Common myeloid progenitor, CD34-positive (primary cell): Measurements from ENCODE around the gene APOA1.

Experiments used
- CTCF ChIA-PET: fragments of 350-600 bp; sonication (Branson Sonifier 250); formaldehyde crosslinking; loops from one replicate; lab custom pipeline; 2021; ENCODE audit warnings: antibody characterized with exemption; lab: Charles Lee
- POLR2A ChIA-PET: fragments of 350-600 bp; sonication (Branson Sonifier 250); formaldehyde crosslinking; loops from one replicate; lab custom pipeline; 2021; ENCODE audit warnings: antibody characterized with exemption; lab: Charles Lee
- DNase-seq, 3 donors: peaks; one replicate each; pipeline versions ENCODE4 v3.0.0 to v3.0.0-alpha.2; 2013
- H3K27ac ChIP-seq, 2 experiments: 1 replicate in 1 of 2; 2 replicates in 1 of 2; pipeline ENCODE4 v1.7.0; 2013; ENCODE audit warnings: inconsistent platforms in 2 of 2, low read length in 2 of 2, mild to moderate bottlenecking in 2 of 2, low read depth in 1 of 2, moderate library complexity in 1 of 2; ENCODE audit not compliant: severe bottlenecking in 2 of 2, insufficient read depth in 1 of 2, poor library complexity in 1 of 2
- H3K27me3 ChIP-seq, 5 experiments: replicated peaks in 2 of 5; 1 replicate in 3 of 5; 2 replicates in 2 of 5; pipeline versions ENCODE4 v1.6.1 to v1.7.0; 2013; ENCODE audit warnings: low read length in 4 of 5, mild to moderate bottlenecking in 2 of 5, moderate library complexity in 2 of 5, inconsistent platforms in 1 of 5; ENCODE audit not compliant: insufficient read depth in 5 of 5, control insufficient read depth in 4 of 5
- H3K36me3 ChIP-seq, 4 experiments: 1 replicate in 2 of 4; 2 replicates in 2 of 4; pipeline versions ENCODE4 v1.6.1 to v1.7.0; 2013; ENCODE audit warnings: low read length in 3 of 4, control low read depth in 1 of 4, mild to moderate bottlenecking in 1 of 4; ENCODE audit not compliant: control insufficient read depth in 4 of 4, insufficient read depth in 4 of 4
- H3K4me1 ChIP-seq, 4 experiments: 1 replicate in 3 of 4; 2 replicates in 1 of 4; pipeline versions ENCODE4 v1.6.1 to v1.7.1; 2013; ENCODE audit warnings: low read length in 3 of 4, mild to moderate bottlenecking in 3 of 4, control low read depth in 1 of 4, inconsistent platforms in 1 of 4, moderate library complexity in 1 of 4; ENCODE audit not compliant: control insufficient read depth in 4 of 4, insufficient read depth in 4 of 4; ENCODE audit errors: control extremely low read depth in 1 of 4
- H3K4me3 ChIP-seq, 7 experiments: 1 replicate in 4 of 7; 2 replicates in 3 of 7; pipeline versions ENCODE4 v1.5.1 to v1.7.0; 2013; ENCODE audit warnings: mild to moderate bottlenecking in 7 of 7, low read length in 6 of 7, moderate library complexity in 6 of 7, inconsistent platforms in 2 of 7, low read depth in 2 of 7, control low read depth in 1 of 7; ENCODE audit not compliant: insufficient read depth in 4 of 7, control insufficient read depth in 1 of 7; ENCODE audit errors: extremely low read depth in 1 of 7
- H3K9me3 ChIP-seq, 5 experiments: 1 replicate in 4 of 5; 2 replicates in 1 of 5; pipeline versions ENCODE4 v1.6.1 to v1.7.1; 2013; ENCODE audit warnings: low read length in 4 of 5, mild to moderate bottlenecking in 2 of 5, inconsistent platforms in 1 of 5, low read depth in 1 of 5, moderate library complexity in 1 of 5; ENCODE audit not compliant: control insufficient read depth in 4 of 5, insufficient read depth in 2 of 5; ENCODE audit errors: control extremely low read depth in 1 of 5
- WGBS: methylation state at CpG from one replicate; pipeline ENCODE4 v1.1.5; 2013; ENCODE audit not compliant: insufficient coverage; 5-methylcytosine and 5-hydroxymethylcytosine counted together

The APOA1 gene

GRCh38 chr11:116822575-116822974, 14.8 kb downstream of the APOA1 start:
- CTCF ChIA-PET, result interaction anchor here (0.8 to 1.9 kb wide), 5 partner anchors 10 to 403 kb away, joined by 3 to 6 read pairs (median 4); no protein-coding TSS in a partner anchor
- POLR2A ChIA-PET, result no interaction called here
- H3K36me3 ChIP-seq, result no peaks in the 10 kb centered on the region

GRCh38 chr11:116821050-116821918, 16.1 kb downstream of the APOA1 start:
- Histone ChIP-seq H3K27ac (no peak overlapping the region), H3K9me3 (no peaks in the 10 kb centered on the region), H3K27me3 (no peaks in the 10 kb centered on the region), H3K4me3 (no peak overlapping the region), H3K36me3 (no peaks in the 10 kb centered on the region), H3K4me1 (no peaks in the 10 kb centered on the region)
- WGBS, result 98% methylated on average over 49 of the region's 51 CpGs
- DNase-seq, result no peak
- CTCF ChIA-PET, result interaction anchor here (0.9 to 1.9 kb wide), 7 partner anchors 9 to 404 kb away, joined by 3 to 7 read pairs (median 3); partner anchors contain the start of gene APOC3
- POLR2A ChIA-PET, result no interaction called here

More at GRCh38 chr11:116822575-116822974, 14.8 kb downstream of the APOA1 start:
- Histone ChIP-seq H3K4me1 (no peaks in the 10 kb centered on the region), H3K9me3 (no peaks in the 10 kb centered on the region), H3K27me3 (no peaks in the 10 kb centered on the region), H3K27ac (no peak overlapping the region), H3K4me3 (no peak overlapping the region)
- DNase-seq, result no peak
- WGBS, result 80% methylated on average over 5 of the region's 5 CpGs

DNA sequence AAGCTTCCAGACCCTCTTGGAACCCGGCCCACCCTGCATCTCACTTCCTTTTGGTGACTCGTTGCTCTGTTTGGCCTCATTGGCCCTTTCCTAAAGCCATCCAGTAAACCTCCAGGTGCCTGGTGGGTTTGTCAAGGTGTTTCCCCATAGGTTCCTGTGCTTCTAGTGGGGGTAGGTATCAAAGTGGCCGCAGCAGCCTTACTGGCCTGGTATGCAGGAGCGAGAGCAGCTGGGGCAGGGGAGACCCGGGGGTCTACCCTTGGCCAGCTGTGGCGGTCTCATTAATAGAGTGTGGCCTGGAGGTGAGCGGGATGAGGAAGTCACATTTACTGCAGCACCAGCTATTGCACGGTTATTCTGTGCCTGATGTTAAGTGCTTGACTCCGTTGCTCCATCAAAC, 18.4 kb downstream of the APOA1 start:
- no peaks in the 10 kb centered on the region for H3K27me3 ChIP-seq
- no peak overlapping the region for H3K4me3 ChIP-seq
- CTCF ChIA-PET, result interaction anchor here (1.5 kb wide), 1 partner anchor 17 kb away, joined by 3 read pairs; no protein-coding TSS in a partner anchor
- H3K36me3 ChIP-seq, result no peaks in the 10 kb centered on the region
- no peak overlapping the region for H3K27ac ChIP-seq
- H3K9me3 ChIP-seq, result no peaks in the 10 kb centered on the region
- POLR2A ChIA-PET, result no interaction called here
- 92% methylated on average over 7 of the region's 9 CpGs for WGBS
- DNase-seq, result no peak
- H3K4me1 ChIP-seq, result no peaks in the 10 kb centered on the region

GRCh38 chr11:116814502-116814901, 22.9 kb downstream of the APOA1 start:
- DNase-seq, result no peak
- no peaks in the 10 kb centered on the region for H3K9me3 ChIP-seq
- no peaks in the 10 kb centered on the region for H3K36me3 ChIP-seq
- WGBS, result 100% methylated on average over 3 of the region's 6 CpGs
- ChIA-PET CTCF (no interaction called here), POLR2A (no interaction called here)
- no peak overlapping the region for H3K27ac ChIP-seq
- H3K27me3 ChIP-seq, result peaks cover 0 to 2% (median 0%) of the 10 kb centered on the region in 5 experiments
- H3K4me1 ChIP-seq, result no peaks in the 10 kb centered on the region
- H3K4me3 ChIP-seq, result no peak overlapping the region

GRCh38 chr11:116813781-116814471, 23.5 kb downstream of the APOA1 start:
- no peaks in the 10 kb centered on the region for H3K36me3 ChIP-seq
- H3K9me3 ChIP-seq, result no peaks in the 10 kb centered on the region
- POLR2A ChIA-PET, result interaction anchor here (0.6 kb wide), 1 partner anchor 367 kb away, joined by 3 read pairs; no protein-coding TSS in a partner anchor
- CTCF ChIA-PET, result interaction anchor here (0.9 to 2.0 kb wide), 8 partner anchors 13 to 330 kb away, joined by 3 to 14 read pairs (median 4); partner anchors contain the start of genes APOA1, APOA5 and PAFAH1B2
- no peaks in the 10 kb centered on the region for H3K4me1 ChIP-seq
- H3K27me3 ChIP-seq, result peaks cover 0 to 2% (median 0%) of the 10 kb centered on the region in 5 experiments
- no peak for DNase-seq
- H3K4me3 ChIP-seq, result no peak overlapping the region
- WGBS, result 89% methylated on average over 5 of the region's 5 CpGs
- no peak overlapping the region for H3K27ac ChIP-seq

GRCh38 chr11:116813170-116813569, 24.3 kb downstream of the APOA1 start:
- peaks cover 0 to 2% (median 0%) of the 10 kb centered on the region in 5 experiments for H3K27me3 ChIP-seq
- ChIA-PET POLR2A (interaction anchor here (0.6 kb wide), 1 partner anchor 368 kb away, joined by 3 read pairs; no protein-coding TSS in a partner anchor), CTCF (interaction anchor here (0.9 to 2.0 kb wide), 9 partner anchors 10 to 331 kb away, joined by 3 to 14 read pairs (median 4); partner anchors contain the start of genes APOA1, APOA4, APOA5 and PAFAH1B2)
- no peak for DNase-seq
- H3K4me3 ChIP-seq, result no peak overlapping the region
- no peaks in the 10 kb centered on the region for H3K36me3 ChIP-seq
- 91% methylated on average over 1 of the region's 1 CpG for WGBS
- no peaks in the 10 kb centered on the region for H3K4me1 ChIP-seq
- no peak overlapping the region for H3K27ac ChIP-seq
- H3K9me3 ChIP-seq, result no peaks in the 10 kb centered on the region
